BE2C (cell line): ENCODE data around the gene REEP1.

Experiments
- DNase-seq: peaks from one replicate; pipeline ENCODE4 v3.0.0-alpha.2; 2020
- H3K27me3 ChIP-seq: fragments of 250-450 bp; sonication (Bioruptor Pico); 2 replicates; pipeline ENCODE4 v1.5.1; 2020; ENCODE audit warnings: mild to moderate bottlenecking
- H3K36me3 ChIP-seq: fragments of 250-450 bp; sonication (Bioruptor Pico); 2 replicates; pipeline ENCODE4 v1.5.1; 2020; ENCODE audit warnings: mild to moderate bottlenecking
- H3K4me1 ChIP-seq: fragments of 250-450 bp; sonication (Bioruptor Pico); 2 replicates; pipeline ENCODE4 v1.5.1; 2020
- H3K4me3 ChIP-seq: 2 replicates; pipeline ENCODE4 v1.5.1; 2011; ENCODE audit warnings: low read depth, low read length
- H3K9me3 ChIP-seq: fragments of 250-450 bp; sonication (Bioruptor Pico); 2 replicates; pipeline ENCODE4 v1.5.1; 2020
- CTCF ChIP-seq: IDR thresholded peaks from 2 replicates; pipeline ENCODE4 v1.5.1; 2012; ENCODE audit warnings: mild to moderate bottlenecking, low read depth, low read length

The REEP1 gene

GRCh38 chr2:86305195-86305914 lies 32.1 kb downstream of the REEP1 start:
- no peak for DNase-seq
- TF ChIP-seq CTCF, result no peak

GRCh38 chr2:86304416-86304815 lies 33.0 kb downstream of the REEP1 start:
- H3K36me3 ChIP-seq, result no peaks in the 10 kb centered on the region
- DNase-seq, result no peak
- no peak overlapping the region for H3K4me3 ChIP-seq
- H3K9me3 ChIP-seq, result no peaks in the 10 kb centered on the region
- no peak for TF ChIP-seq CTCF
- H3K4me1 ChIP-seq, result peaks cover 3% of the 10 kb centered on the region
- H3K27me3 ChIP-seq, result no peaks in the 10 kb centered on the region

More at GRCh38 chr2:86305195-86305914, 32.1 kb downstream of the REEP1 start:
- H3K4me3 ChIP-seq, result no peak overlapping the region
- peaks cover 3% of the 10 kb centered on the region for H3K4me1 ChIP-seq
- H3K27me3 ChIP-seq, result no peaks in the 10 kb centered on the region
- H3K36me3 ChIP-seq, result no peaks in the 10 kb centered on the region
- no peaks in the 10 kb centered on the region for H3K9me3 ChIP-seq

GRCh38 chr2:86302320-86302719 lies 35.1 kb downstream of the REEP1 start:
- H3K36me3 ChIP-seq, result no peaks in the 10 kb centered on the region
- H3K4me3 ChIP-seq, result no peak overlapping the region
- H3K9me3 ChIP-seq, result no peaks in the 10 kb centered on the region
- no peak for DNase-seq
- H3K4me1 ChIP-seq, result peaks cover 3% of the 10 kb centered on the region
- H3K27me3 ChIP-seq, result no peaks in the 10 kb centered on the region
- no peak for TF ChIP-seq CTCF

GRCh38 chr2:86301711-86302202 lies 35.7 kb downstream of the REEP1 start:
- no peak overlapping the region for H3K4me3 ChIP-seq
- H3K27me3 ChIP-seq, result no peaks in the 10 kb centered on the region
- no peaks in the 10 kb centered on the region for H3K9me3 ChIP-seq
- no peak for DNase-seq
- H3K4me1 ChIP-seq, result peaks cover 3% of the 10 kb centered on the region
- no peak for TF ChIP-seq CTCF
- no peaks in the 10 kb centered on the region for H3K36me3 ChIP-seq

- no peak for DNase-seq
- no peaks in the 10 kb centered on the region for H3K9me3 ChIP-seq
- no peaks in the 10 kb centered on the region for H3K36me3 ChIP-seq
- no peaks in the 10 kb centered on the region for H3K27me3 ChIP-seq
- no peak overlapping the region for H3K4me3 ChIP-seq
- no peak for TF ChIP-seq CTCF
- H3K4me1 ChIP-seq, result peaks cover 3% of the 10 kb centered on the region
These were observed 36.4 kb downstream of the REEP1 start for GRCh38 chr2:86301009-86301408.

GRCh38 chr2:86300496-86300895 lies 36.9 kb downstream of the REEP1 start:
- Histone ChIP-seq H3K9me3 (no peaks in the 10 kb centered on the region), H3K27me3 (no peaks in the 10 kb centered on the region), H3K4me1 (peaks cover 3% of the 10 kb centered on the region), H3K4me3 (no peak overlapping the region), H3K36me3 (no peaks in the 10 kb centered on the region)
- TF ChIP-seq CTCF, result no peak
- peak; percentile 14 for DNase-seq
